ENCODE measurements around the gene FAM32A. TPM values are rescaled to one million over a fixed set of nuclear protein-coding genes. Genes with fewer than 3 reads are reported as not detected.

FAM32A gene
- total RNA-seq, 1 experiment from 2014 or later, result 141 TPM

GRCh38 chr19:16208064-16208759 is 23.0 kb downstream of the FAM32A start:
- CTCF ChIA-PET, result no interaction called here
- POLR2A ChIA-PET (ENCODE audit: unreplicated experiment), result interaction anchor here (0.8 kb wide), 1 partner anchor 11 kb away, joined by 4 read pairs; the partner anchor contains the start of gene AP1M1
- ATAC-seq (no peak), DNase-seq (no peak)
- no peaks in the 10 kb centered on the region for H3K27me3 ChIP-seq (ENCODE audit: low read length)
- H3K9me3 ChIP-seq (ENCODE audit: low read length), result no peaks in the 10 kb centered on the region
- H3K4me1 ChIP-seq (ENCODE audit: insufficient read depth, low read length), result no peaks in the 10 kb centered on the region
- no peak overlapping the region for H3K4me3 ChIP-seq (ENCODE audit: low read length)
- no TSS peak for BruUV-seq (replicated peaks)
- intact Hi-C loops (cut with micrococcal nuclease), result no loop called here
- no peaks in the 10 kb centered on the region for H4K20me1 ChIP-seq (ENCODE audit: low read length)
- TF ChIP-seq EZH2phosphoT487 (IDR thresholded peaks at IDR 0.05; ENCODE audit: borderline replicate concordance, low read length), result no peak
- no peak for TF ChIP-seq EZH2 (IDR thresholded peaks at IDR 0.05; ENCODE audit: low read length, unreplicated experiment)
- TF ChIP-seq CTCF (conservative IDR thresholded peaks at IDR 0.05; ENCODE audit: low read depth, low read length), result no peak
- no peak overlapping the region for H3K4me2 ChIP-seq (ENCODE audit: low read length)
- no peak overlapping the region for H3K27ac ChIP-seq (ENCODE audit: low read length)
- H3K79me2 ChIP-seq (ENCODE audit: low read length), result no peaks in the 10 kb centered on the region; the same call in 1 of the 2 replicates
- peaks cover 8% of the 10 kb centered on the region; the same call in 1 of the 2 replicates for H3K36me3 ChIP-seq (ENCODE audit: low read depth, low read length)
- H3K9me2 ChIP-seq (replicated peaks; ENCODE audit: low read length), result no peaks in the 10 kb centered on the region
- no peak overlapping the region for H2AFZ ChIP-seq (ENCODE audit: low read length)
- no peak overlapping the region for H3K9ac ChIP-seq (ENCODE audit: low read length)
- no peaks in the 10 kb centered on the region for H3F3A ChIP-seq (ENCODE audit: low read length, unreplicated experiment)

DNA sequence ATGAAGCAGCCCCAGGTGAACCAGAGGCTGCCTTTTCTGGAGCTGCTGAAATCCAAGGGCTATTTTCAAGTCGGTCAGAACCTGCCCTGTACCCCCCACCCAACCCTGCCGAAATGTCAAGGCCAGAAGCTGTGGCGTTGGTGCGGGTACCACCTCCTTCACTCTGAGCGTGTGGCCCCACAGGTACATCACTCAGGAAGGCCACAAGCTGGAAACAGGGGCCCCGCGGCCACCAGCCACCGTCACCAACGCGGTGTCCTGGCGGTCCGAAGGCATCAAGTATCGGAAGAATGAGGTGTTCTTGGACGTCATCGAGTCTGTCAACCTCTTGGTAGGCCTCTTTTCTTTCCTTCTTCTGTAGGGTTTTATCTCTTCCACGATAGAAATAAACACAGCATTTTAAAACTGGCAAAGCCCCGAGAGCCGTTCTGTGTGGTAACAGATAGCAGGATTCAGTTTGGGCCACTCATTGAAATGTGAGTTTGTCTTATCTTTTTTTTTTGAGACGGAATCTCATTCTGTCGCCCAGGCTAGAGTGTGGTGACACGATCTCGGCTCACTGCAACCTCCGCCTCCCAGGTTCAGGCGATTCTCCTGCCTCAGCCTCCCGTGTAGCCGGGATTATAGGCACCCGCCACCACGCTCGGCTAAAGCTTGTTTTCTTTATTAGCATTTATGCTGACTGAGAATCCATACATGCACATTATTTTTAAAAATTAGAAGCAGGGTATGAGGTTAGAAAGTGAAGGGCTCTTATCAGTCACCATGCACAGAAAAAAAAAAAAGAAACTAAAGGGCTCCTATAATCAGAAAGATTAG is 23.8 kb downstream of the FAM32A start:
- Histone ChIP-seq H3K27me3 (ENCODE audit: low read length) (no peaks in the 10 kb centered on the region), H3K9me2 (replicated peaks; ENCODE audit: low read length) (no peaks in the 10 kb centered on the region), H4K20me1 (ENCODE audit: low read length) (no peaks in the 10 kb centered on the region), H3K9ac (ENCODE audit: low read length) (no peak overlapping the region), H3K4me2 (ENCODE audit: low read length) (no peak overlapping the region), H3K36me3 (ENCODE audit: low read depth, low read length) (peaks cover 8% of the 10 kb centered on the region; the same call in 1 of the 2 replicates), H3F3A (ENCODE audit: low read length, unreplicated experiment) (no peaks in the 10 kb centered on the region), H3K79me2 (ENCODE audit: low read length) (peaks cover 3% of the 10 kb centered on the region; the same call in 1 of the 2 replicates), H3K4me1 (ENCODE audit: insufficient read depth, low read length) (no peaks in the 10 kb centered on the region), H3K9me3 (ENCODE audit: low read length) (no peaks in the 10 kb centered on the region), H3K4me3 (ENCODE audit: low read length) (no peak overlapping the region), H3K27ac (ENCODE audit: low read length) (no peak overlapping the region), H2AFZ (ENCODE audit: low read length) (no peak overlapping the region)
- no peak for DNase-seq
- TF ChIP-seq CTCF (conservative IDR thresholded peaks at IDR 0.05; ENCODE audit: low read depth, low read length) (no peak), EZH2phosphoT487 (IDR thresholded peaks at IDR 0.05; ENCODE audit: borderline replicate concordance, low read length) (no peak), EZH2 (IDR thresholded peaks at IDR 0.05; ENCODE audit: low read length, unreplicated experiment) (no peak)
- BruUV-seq (replicated peaks), result no TSS peak
- POLR2A ChIA-PET (ENCODE audit: unreplicated experiment), result no interaction called here
- intact Hi-C loops (cut with micrococcal nuclease), result no loop called here
- CTCF ChIA-PET, result no interaction called here
- no peak for ATAC-seq

All from PC-3 (cell line).